OCI-M2 (cell line): Measurements from ENCODE around the gene PTPN2.
A peak's percentile ranks its signal among the peaks of the same experiment; 100 is the strongest.
"Not testable (repeated sequence)": the region's sequence is repeated elsewhere in the genome, so short reads cannot be mapped to it uniquely, and the experiment has no call there.

Experiments
- DNase-seq: peaks from one replicate; lab custom pipeline; 2025; ENCODE audit not compliant: unreplicated experiment; lab: John Stamatoyannopoulos, UW

The PTPN2 gene

GRCh38 chr18:12883684-12884405 lies at the start of gene PTPN2:
PTPN2 (minus strand) TSS chr18:12884237; CDS start chr18:12884141, 96 bp downstream.
- peak; percentile 69 for DNase-seq

- no peak for DNase-seq
These were observed 49.3 kb upstream of the PTPN2 start for GRCh38 chr18:12933327-12933726.

GRCh38 chr18:12930908-12931307 lies 46.9 kb upstream of the PTPN2 start:
- DNase-seq: no peak

- DNase-seq: no peak
These were observed 46.3 kb upstream of the PTPN2 start for GRCh38 chr18:12930376-12930775.

- DNase-seq: no peak
These were observed 45.5 kb upstream of the PTPN2 start for GRCh38 chr18:12929477-12930083.

- DNase-seq: no peak
These were observed 44.6 kb upstream of the PTPN2 start for GRCh38 chr18:12928641-12929040.

GRCh38 chr18:12928206-12928605 lies 44.2 kb upstream of the PTPN2 start:
- DNase-seq: no peak

GRCh38 chr18:12924616-12925015 lies 40.6 kb upstream of the PTPN2 start:
- no peak for DNase-seq

- DNase-seq: no peak
These were observed 38.2 kb upstream of the PTPN2 start for GRCh38 chr18:12922266-12922665.

- DNase-seq: no peak
These were observed 37.1 kb upstream of the PTPN2 start for GRCh38 chr18:12921178-12921577.

- DNase-seq: no peak
These were observed 28.1 kb upstream of the PTPN2 start for GRCh38 chr18:12911929-12912703.

GRCh38 chr18:12911025-12911928 lies 27.2 kb upstream of the PTPN2 start:
- no peak for DNase-seq

- no peak for DNase-seq
These were observed 24.7 kb upstream of the PTPN2 start for GRCh38 chr18:12908706-12909105.

- no peak for DNase-seq
These were observed 23.4 kb upstream of the PTPN2 start for GRCh38 chr18:12907258-12907925.

- DNase-seq: no peak
These were observed 22.7 kb upstream of the PTPN2 start for GRCh38 chr18:12906773-12907172.

- DNase-seq: no peak
These were observed 22.1 kb upstream of the PTPN2 start for GRCh38 chr18:12906119-12906518.

- DNase-seq: no peak
These were observed 20.0 kb upstream of the PTPN2 start for GRCh38 chr18:12904012-12904516.

- not testable (repeated sequence) for DNase-seq
These were observed 17.2 kb upstream of the PTPN2 start for GRCh38 chr18:12901208-12901607.

GRCh38 chr18:12896784-12897333 lies 12.8 kb upstream of the PTPN2 start:
- not testable (repeated sequence) for DNase-seq

GRCh38 chr18:12895626-12896025 lies 11.6 kb upstream of the PTPN2 start:
- DNase-seq: no peak
